GM12872 (cell line): Measurements from ENCODE around the gene OSBPL9.

Experiments
- TF ChIP-seq, protein P1 (sequence below): IDR thresholded peaks from 3 replicates; pipeline ENCODE4 v1.5.1; 2011; ENCODE audit warnings: low read depth, mild to moderate bottlenecking, low read length, moderate library complexity; ENCODE audit not compliant: insufficient read depth

OSBPL9 gene

GRCh38 chr1:51639694-51640093 lies 22.8 kb downstream of the OSBPL9 start:
- TF ChIP-seq, protein P1, sequence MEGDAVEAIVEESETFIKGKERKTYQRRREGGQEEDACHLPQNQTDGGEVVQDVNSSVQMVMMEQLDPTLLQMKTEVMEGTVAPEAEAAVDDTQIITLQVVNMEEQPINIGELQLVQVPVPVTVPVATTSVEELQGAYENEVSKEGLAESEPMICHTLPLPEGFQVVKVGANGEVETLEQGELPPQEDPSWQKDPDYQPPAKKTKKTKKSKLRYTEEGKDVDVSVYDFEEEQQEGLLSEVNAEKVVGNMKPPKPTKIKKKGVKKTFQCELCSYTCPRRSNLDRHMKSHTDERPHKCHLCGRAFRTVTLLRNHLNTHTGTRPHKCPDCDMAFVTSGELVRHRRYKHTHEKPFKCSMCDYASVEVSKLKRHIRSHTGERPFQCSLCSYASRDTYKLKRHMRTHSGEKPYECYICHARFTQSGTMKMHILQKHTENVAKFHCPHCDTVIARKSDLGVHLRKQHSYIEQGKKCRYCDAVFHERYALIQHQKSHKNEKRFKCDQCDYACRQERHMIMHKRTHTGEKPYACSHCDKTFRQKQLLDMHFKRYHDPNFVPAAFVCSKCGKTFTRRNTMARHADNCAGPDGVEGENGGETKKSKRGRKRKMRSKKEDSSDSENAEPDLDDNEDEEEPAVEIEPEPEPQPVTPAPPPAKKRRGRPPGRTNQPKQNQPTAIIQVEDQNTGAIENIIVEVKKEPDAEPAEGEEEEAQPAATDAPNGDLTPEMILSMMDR: no peak

- TF ChIP-seq, protein P1: no peak
These were observed 24.2 kb downstream of the OSBPL9 start for GRCh38 chr1:51641096-51641495.

DNA sequence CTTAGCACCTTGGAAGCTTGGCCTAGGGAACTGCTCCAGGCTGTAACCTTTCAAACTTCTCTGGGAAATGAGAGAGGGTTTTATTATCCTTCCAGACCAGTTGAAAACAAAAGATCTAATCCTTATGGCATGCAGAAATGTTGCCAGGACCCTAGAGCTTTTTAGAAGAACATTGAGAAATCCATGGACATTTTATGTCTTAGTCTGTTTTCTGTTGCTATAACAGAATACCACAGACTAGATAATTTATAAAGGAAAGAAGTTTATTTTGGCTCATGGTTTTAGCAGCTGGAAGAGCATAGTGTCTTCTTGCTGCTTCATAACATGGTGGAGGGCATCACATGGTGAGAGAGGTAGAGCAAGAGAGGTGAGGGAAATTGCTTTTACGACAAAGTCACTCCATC lies 25.8 kb downstream of the OSBPL9 start:
- TF ChIP-seq, protein P1: no peak

DNA sequence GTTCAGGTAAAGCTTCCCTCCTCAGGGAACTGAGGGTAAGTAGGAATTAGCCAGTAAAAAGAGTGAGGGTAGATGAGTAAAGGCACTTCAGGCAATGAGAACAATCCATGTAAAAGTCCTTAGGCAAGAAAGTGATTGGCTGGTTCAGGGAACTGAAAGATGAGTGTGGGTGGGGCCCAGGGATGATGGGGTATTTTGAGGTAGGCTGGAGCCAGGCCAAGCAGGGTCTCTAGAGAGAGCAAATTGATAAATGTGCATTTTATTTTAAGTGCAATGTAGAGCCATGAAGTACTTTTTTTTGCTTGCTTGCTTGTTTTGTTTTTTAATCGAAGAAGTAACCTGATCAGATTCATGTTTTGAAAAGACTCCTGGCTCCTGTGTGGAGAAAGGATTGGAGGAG lies 26.5 kb downstream of the OSBPL9 start:
- TF ChIP-seq, protein P1: no peak

GRCh38 chr1:51644020-51644419 lies 27.1 kb downstream of the OSBPL9 start:
- TF ChIP-seq, protein P1: no peak

GRCh38 chr1:51644533-51645197 lies 27.8 kb downstream of the OSBPL9 start:
- TF ChIP-seq, protein P1: no peak

DNA sequence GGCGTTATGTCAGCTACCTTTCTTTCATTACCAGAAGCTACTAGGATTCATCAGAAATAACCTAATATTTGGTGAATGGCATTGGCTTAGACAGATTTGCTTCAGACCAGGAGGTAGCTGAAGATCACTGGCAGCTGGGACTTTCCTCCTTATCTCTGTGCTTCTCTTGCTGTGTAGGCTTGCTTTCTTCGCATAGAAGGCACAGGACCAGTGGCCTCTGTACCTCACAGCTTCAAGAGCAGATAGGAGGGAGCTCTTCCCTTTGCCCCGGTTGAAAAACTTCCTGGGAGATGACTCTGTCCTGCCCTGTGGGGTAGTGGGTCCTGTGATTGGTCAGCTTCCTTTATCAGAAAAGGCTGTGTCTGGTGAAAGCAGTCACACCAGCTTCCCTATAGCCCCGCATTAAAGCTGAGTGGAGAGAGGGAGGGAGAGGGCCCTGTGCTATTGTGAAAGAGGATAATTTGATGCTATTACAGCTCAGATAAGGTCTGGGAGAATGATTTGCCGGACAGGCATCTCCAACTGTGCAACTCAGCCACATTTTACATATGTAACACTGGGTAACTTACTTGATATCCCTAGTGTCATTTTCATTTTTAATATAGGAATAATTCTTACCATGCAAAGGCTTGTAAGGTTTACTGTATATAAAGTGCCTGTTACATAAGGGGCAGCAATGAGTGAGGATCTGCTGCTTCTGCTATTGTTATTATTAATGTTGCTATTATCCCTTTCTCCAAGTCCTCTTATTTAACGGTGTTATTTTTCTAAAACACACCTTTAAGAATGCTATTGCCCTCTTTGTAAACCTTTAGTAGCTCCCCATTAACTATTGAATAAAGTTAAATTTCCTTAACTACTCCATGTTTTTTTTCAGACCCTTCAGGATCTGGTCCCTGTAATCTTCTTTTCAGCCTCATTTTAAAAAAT lies 31.6 kb downstream of the OSBPL9 start:
- TF ChIP-seq, protein P1: no peak
